Stimulated activated CD4-positive, alpha-beta T cell treated with anti-CD3 and anti-CD28 coated beads, Interleukin-4, amount 100 ng/mL, for 1 hour (primary cell): ENCODE measurements around the gene UTP15.

Source experiments
- DNase-seq: peaks from one replicate; pipeline ENCODE4 v3.0.0-alpha.2; 2020

UTP15 gene

DNA sequence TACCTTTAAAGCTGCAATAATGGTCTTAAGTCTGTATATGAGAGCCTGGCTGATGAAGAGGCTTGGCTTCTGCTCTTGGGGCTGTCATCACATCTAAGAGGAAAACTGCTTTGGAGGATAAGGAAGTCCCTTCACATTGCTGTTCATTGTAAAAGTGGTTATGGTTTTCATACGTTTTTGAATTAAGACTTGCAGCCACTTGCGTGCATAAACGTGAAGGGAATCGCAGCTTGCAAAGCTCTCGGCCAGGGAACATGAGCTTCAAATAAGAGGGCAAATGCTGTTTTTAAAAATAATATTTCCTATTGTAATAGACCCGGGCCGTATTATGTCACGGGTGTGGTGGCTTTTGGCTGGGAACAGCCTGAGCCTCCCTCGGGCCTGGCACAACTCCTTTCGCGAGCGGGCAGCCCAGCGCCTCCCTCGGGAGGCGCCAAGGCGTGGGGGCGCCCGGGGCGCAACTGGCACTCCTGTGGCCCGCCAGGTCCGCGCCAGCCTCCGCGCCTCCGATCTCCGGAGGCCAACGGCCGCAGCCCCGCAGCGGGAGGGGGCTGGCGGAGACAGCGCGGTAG is 59.9 kb downstream of the UTP15 start:
- no peak for DNase-seq

DNA sequence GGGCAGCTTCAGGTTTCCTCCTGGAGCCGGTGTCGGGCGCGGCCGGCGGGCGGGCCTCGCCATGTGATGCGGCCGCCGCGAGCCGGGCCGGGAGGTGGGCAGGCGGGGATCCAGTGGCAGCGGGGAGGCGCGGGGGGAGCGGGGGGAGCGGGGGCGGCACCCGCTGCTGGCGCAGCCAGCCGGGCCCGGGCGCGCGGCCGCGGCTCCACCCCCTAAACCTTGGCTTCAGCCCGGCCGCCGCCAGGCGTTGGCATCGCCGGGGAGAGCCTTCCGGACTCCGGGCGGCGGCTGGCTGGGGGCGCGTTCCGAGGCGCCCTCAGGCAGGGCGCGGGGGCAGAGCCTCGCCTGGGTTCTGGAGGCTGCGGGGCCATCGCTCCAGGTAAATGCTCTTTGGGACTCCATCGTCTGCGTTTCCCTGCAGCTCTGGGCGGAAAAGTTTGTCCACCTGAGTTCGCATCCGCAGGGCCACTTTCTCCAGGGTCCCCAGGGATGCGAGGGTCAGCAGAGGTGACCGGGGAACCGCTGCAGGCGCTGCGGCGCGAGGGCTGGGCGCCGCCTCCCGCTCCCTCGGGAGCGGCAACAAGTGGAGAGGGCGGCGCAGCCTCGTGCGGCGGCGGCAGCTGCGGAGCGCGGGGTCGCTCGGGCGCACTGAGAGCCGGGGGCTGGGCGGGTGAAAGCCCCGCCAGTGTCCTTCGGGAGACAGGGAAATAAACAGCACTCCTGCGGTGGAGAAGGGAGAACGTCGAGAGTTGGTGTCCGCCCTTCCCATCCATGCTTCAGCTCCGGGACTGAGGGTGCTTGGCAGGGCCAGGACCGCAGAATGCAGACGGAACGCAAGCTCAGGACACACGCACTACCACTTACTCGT is 60.6 kb downstream of the UTP15 start, which contains the start of gene ARHGEF28:
Gene ARHGEF28, plus strand, starts transcription at position 253 of the 868 bp plus-strand sequence. CDS start 58,656 bp downstream, outside the sequence.
- peak; percentile 14 for DNase-seq

- no peak for DNase-seq
Measured at GRCh38 chr5:73626814-73627313, 61.3 kb downstream of the UTP15 start.

DNA sequence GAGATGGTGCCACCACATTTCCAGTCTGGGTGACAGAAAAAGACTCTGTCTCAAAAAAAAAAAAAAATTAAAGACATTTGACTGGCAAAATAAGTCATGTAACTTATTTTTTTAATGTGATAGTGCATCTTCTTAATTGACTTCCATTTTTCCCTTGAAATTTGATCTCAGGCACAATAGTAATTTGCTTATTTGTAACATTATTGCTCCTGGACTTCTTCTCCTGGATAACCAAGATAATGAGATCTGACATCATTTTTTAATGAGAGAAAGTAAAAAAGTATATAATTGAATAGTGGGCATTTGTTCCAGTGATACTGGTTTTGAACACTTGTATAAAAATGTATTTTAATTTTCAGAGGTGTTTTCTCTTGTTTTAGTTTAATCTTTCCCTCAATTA is 63.9 kb downstream of the UTP15 start:
- DNase-seq = no peak

- DNase-seq = no peak
Measured at GRCh38 chr5:73630765-73631164, 65.2 kb downstream of the UTP15 start.

DNA sequence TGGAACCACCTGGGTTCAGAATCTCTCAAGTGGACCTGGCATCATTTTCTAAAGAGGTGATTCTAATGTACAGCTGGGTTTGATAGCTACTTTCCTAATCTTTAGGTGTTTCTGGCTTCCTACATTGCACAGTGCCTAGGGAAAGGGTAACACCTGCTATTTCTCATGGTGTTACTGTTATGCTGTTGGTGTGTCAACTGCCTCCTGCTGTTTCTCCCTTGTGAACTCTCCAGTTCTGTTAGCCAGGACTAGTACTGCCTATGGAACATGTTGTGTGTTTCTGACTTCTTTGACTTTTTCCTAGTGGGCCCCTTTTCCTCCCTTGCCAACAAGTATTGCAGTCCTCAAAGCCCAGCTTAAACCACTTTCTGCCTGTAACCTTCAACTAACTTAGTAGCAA is 66.0 kb downstream of the UTP15 start:
- no peak for DNase-seq
